Measurements from ENCODE around the gene RBPJ. TPM values are rescaled to one million over a fixed set of nuclear protein-coding genes. Genes with fewer than 3 reads are reported as not detected.

Gene RBPJ
- total RNA-seq, 2 donors from 2014 or later, result 41.7 to 98.2 TPM

GRCh38 chr4:26279446-26279845 is 41.4 kb upstream of the RBPJ start:
- Histone ChIP-seq H3K27ac (no peak overlapping the region), H3K9ac (ENCODE audit: low read depth in 2 of 2, low read length in 2 of 2) (no peak overlapping the region), H3K36me3 (no peaks in the 10 kb centered on the region), H3K4me1 (no peaks in the 10 kb centered on the region), H3K9me3 (no peaks in the 10 kb centered on the region), H3K27me3 (no peaks in the 10 kb centered on the region), H3K4me3 (no peak overlapping the region)
- no peak for DNase-seq
- TF ChIP-seq CTCF (IDR thresholded peaks at IDR 0.05), result no peak
- intact Hi-C loops (cut with DNase I), result no loop called here

GRCh38 chr4:26281881-26282280 is 38.9 kb upstream of the RBPJ start:
- Histone ChIP-seq H3K9ac (ENCODE audit: low read depth in 2 of 2, low read length in 2 of 2) (no peak overlapping the region), H3K4me3 (no peak overlapping the region), H3K27ac (no peak overlapping the region), H3K27me3 (no peaks in the 10 kb centered on the region), H3K36me3 (no peaks in the 10 kb centered on the region), H3K4me1 (no peaks in the 10 kb centered on the region), H3K9me3 (no peaks in the 10 kb centered on the region)
- intact Hi-C loops (cut with DNase I), result no loop called here
- DNase-seq, result no peak
- TF ChIP-seq CTCF (IDR thresholded peaks at IDR 0.05), result no peak

- DNase-seq, result no peak
- no peak overlapping the region for H3K27ac ChIP-seq
- H3K36me3 ChIP-seq, result no peaks in the 10 kb centered on the region
- no peaks in the 10 kb centered on the region for H3K27me3 ChIP-seq
- no peaks in the 10 kb centered on the region for H3K4me1 ChIP-seq
- intact Hi-C loops (cut with DNase I), result no loop called here
- no peak for TF ChIP-seq CTCF (IDR thresholded peaks at IDR 0.05)
- H3K9ac ChIP-seq (ENCODE audit: low read depth in 2 of 2, low read length in 2 of 2), result no peak overlapping the region
- no peaks in the 10 kb centered on the region for H3K9me3 ChIP-seq
- no peak overlapping the region for H3K4me3 ChIP-seq
Observed at GRCh38 chr4:26284536-26284935, 36.3 kb upstream of the RBPJ start.

GRCh38 chr4:26285272-26285671 is 35.5 kb upstream of the RBPJ start:
- intact Hi-C loops (cut with DNase I), result no loop called here
- Histone ChIP-seq H3K36me3 (no peaks in the 10 kb centered on the region), H3K4me1 (no peaks in the 10 kb centered on the region), H3K4me3 (no peak overlapping the region), H3K9ac (ENCODE audit: low read depth in 2 of 2, low read length in 2 of 2) (no peak overlapping the region), H3K9me3 (no peaks in the 10 kb centered on the region), H3K27ac (no peak overlapping the region), H3K27me3 (no peaks in the 10 kb centered on the region)
- TF ChIP-seq CTCF (IDR thresholded peaks at IDR 0.05), result no peak
- DNase-seq, result no peak

- no peak for TF ChIP-seq CTCF (IDR thresholded peaks at IDR 0.05)
- Histone ChIP-seq H3K36me3 (no peaks in the 10 kb centered on the region), H3K4me3 (no peak overlapping the region), H3K9me3 (no peaks in the 10 kb centered on the region), H3K27me3 (no peaks in the 10 kb centered on the region), H3K27ac (no peak overlapping the region), H3K4me1 (no peaks in the 10 kb centered on the region), H3K9ac (ENCODE audit: low read depth in 2 of 2, low read length in 2 of 2) (no peak overlapping the region)
- intact Hi-C loops (cut with DNase I), result no loop called here
- no peak for DNase-seq
Observed at GRCh38 chr4:26287756-26288155, 33.1 kb upstream of the RBPJ start.
